Measurements from ENCODE around the gene FOXN1.
"Not testable (repeated sequence)": the region's sequence is repeated elsewhere in the genome, so short reads cannot be mapped to it uniquely, and the experiment has no call there.

The FOXN1 gene

DNA sequence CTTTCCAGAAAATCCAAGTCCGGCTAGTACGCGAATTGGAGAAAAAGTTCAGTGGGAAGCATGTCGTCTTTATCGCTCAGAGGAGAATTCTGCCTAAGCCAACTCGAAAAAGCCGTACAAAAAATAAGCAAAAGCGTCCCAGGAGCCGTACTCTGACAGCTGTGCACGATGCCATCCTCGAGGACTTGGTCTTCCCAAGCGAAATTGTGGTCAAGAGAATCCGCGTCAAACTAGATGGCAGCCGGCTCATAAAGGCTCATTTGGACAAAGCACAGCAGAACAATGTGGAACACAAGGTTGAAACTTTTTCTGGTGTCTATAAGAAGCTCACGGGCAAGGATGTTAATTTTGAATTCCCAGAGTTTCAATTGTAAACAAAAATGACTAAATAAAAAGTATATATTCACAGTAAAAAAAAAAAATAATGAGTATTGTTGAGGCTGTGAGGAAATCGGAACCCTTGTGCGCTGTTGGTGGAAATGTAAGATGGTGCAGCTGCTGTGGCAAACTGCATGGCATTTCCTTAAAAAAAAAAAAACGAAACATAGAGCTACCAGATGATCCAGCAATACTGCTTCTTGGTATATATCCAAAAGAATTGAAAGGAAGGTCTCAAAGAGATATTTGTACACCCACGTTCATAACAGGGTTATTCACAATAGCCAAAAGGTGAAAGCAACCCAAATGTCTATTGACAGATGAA, 38.0 kb upstream of the FOXN1 start:
- H3K27ac ChIP-seq (ENCODE audit: insufficient read depth in 1 of 2, low read depth in 1 of 2, low read length in 2 of 2, poor library complexity in 1 of 2, severe bottlenecking in 2 of 2); H3K9me3 ChIP-seq (ENCODE audit: control extremely low read depth in 1 of 5, control insufficient read depth in 4 of 5, insufficient read depth in 2 of 5, low read depth in 1 of 5, low read length in 4 of 5); H3K4me3 ChIP-seq (ENCODE audit: control insufficient read depth in 1 of 7, extremely low read depth in 1 of 7, insufficient read depth in 4 of 7, low read depth in 2 of 7, low read length in 6 of 7); H3K36me3 ChIP-seq (ENCODE audit: control insufficient read depth in 4 of 4, insufficient read depth in 4 of 4, low read length in 3 of 4); CTCF ChIA-PET; POLR2A ChIA-PET: not testable (repeated sequence)
- Histone ChIP-seq H3K4me1 (ENCODE audit: control extremely low read depth in 1 of 4, control insufficient read depth in 4 of 4, insufficient read depth in 4 of 4, low read length in 3 of 4) (peaks cover 0 to 25% (median 16%) of the 10 kb centered on the region in 4 experiments), H3K27me3 (replicated peaks in 2 of 5; ENCODE audit: control insufficient read depth in 4 of 5, insufficient read depth in 5 of 5, low read length in 4 of 5) (peaks cover 0 to 13% (median 0%) of the 10 kb centered on the region in 5 experiments)
- 97% methylated on average over 11 of the region's 20 CpGs for WGBS (ENCODE audit: insufficient coverage)
- peak in 1 of 3 donors; percentile 16 for DNase-seq

DNA sequence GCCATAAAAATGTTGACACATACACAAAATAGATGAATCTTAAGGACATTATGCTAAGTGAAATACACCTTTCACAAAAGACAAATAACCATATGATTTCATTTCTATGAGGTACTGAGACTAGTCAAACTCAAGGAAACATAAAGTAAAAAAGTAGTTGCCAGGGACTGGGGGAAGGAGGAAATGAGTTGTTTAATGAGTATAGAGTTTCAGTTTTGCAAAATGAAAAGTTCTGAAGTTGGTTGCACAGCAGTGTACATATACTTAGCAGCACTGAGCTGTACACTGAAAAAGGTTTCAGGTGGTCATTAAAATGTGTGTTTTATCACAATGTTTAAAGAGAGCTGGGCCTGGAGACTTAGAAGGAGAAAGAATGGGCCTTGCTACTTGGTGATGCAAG, 37.4 kb upstream of the FOXN1 start:
- no peaks in the 10 kb centered on the region for H3K9me3 ChIP-seq (ENCODE audit: control extremely low read depth in 1 of 5, control insufficient read depth in 4 of 5, insufficient read depth in 2 of 5, low read depth in 1 of 5, low read length in 4 of 5)
- no peak for DNase-seq
- H3K4me3 ChIP-seq (ENCODE audit: control insufficient read depth in 1 of 7, extremely low read depth in 1 of 7, insufficient read depth in 4 of 7, low read depth in 2 of 7, low read length in 6 of 7): no peak overlapping the region
- peaks cover 0 to 25% (median 16%) of the 10 kb centered on the region in 4 experiments for H3K4me1 ChIP-seq (ENCODE audit: control extremely low read depth in 1 of 4, control insufficient read depth in 4 of 4, insufficient read depth in 4 of 4, low read length in 3 of 4)
- H3K27ac ChIP-seq (ENCODE audit: insufficient read depth in 1 of 2, low read depth in 1 of 2, low read length in 2 of 2, poor library complexity in 1 of 2, severe bottlenecking in 2 of 2): no peak overlapping the region
- ChIA-PET POLR2A (no interaction called here), CTCF (no interaction called here)
- H3K27me3 ChIP-seq (replicated peaks in 2 of 5; ENCODE audit: control insufficient read depth in 4 of 5, insufficient read depth in 5 of 5, low read length in 4 of 5): peaks cover 0 to 13% (median 0%) of the 10 kb centered on the region in 5 experiments
- no peaks in the 10 kb centered on the region for H3K36me3 ChIP-seq (ENCODE audit: control insufficient read depth in 4 of 4, insufficient read depth in 4 of 4, low read length in 3 of 4)

DNA sequence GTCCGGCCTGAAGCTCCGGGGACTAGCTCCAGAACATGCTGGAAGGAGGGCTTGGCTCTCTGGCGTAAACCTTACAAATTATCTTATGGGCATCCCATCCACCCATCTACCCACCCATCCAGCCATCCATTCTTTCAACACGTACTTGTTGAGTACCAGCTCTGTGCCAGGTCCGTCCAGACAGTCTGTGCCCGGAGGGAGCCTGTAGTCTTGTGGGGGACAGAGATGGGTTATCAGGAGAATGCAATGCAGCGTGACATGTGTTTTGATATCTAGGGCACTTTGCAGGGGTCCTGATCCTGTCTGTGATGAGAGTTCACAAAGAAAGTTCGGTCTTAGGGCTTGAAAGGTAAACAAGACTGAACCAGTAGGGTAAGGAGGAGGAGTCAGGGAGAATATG, 36.8 kb upstream of the FOXN1 start:
- H3K36me3 ChIP-seq (ENCODE audit: control insufficient read depth in 4 of 4, insufficient read depth in 4 of 4, low read length in 3 of 4): no peaks in the 10 kb centered on the region
- no peak for DNase-seq
- H3K9me3 ChIP-seq (ENCODE audit: control extremely low read depth in 1 of 5, control insufficient read depth in 4 of 5, insufficient read depth in 2 of 5, low read depth in 1 of 5, low read length in 4 of 5): no peaks in the 10 kb centered on the region
- peaks cover 0 to 25% (median 16%) of the 10 kb centered on the region in 4 experiments for H3K4me1 ChIP-seq (ENCODE audit: control extremely low read depth in 1 of 4, control insufficient read depth in 4 of 4, insufficient read depth in 4 of 4, low read length in 3 of 4)
- no peak overlapping the region for H3K4me3 ChIP-seq (ENCODE audit: control insufficient read depth in 1 of 7, extremely low read depth in 1 of 7, insufficient read depth in 4 of 7, low read depth in 2 of 7, low read length in 6 of 7)
- 100% methylated on average over 7 of the region's 8 CpGs for WGBS (ENCODE audit: insufficient coverage)
- CTCF ChIA-PET: no interaction called here
- peaks cover 0 to 10% (median 0%) of the 10 kb centered on the region in 5 experiments for H3K27me3 ChIP-seq (replicated peaks in 2 of 5; ENCODE audit: control insufficient read depth in 4 of 5, insufficient read depth in 5 of 5, low read length in 4 of 5)
- POLR2A ChIA-PET: interaction anchor here (0.7 kb wide), 1 partner anchor 12 kb away, joined by 3 read pairs; no protein-coding TSS in a partner anchor
- H3K27ac ChIP-seq (ENCODE audit: insufficient read depth in 1 of 2, low read depth in 1 of 2, low read length in 2 of 2, poor library complexity in 1 of 2, severe bottlenecking in 2 of 2): no peak overlapping the region

DNA sequence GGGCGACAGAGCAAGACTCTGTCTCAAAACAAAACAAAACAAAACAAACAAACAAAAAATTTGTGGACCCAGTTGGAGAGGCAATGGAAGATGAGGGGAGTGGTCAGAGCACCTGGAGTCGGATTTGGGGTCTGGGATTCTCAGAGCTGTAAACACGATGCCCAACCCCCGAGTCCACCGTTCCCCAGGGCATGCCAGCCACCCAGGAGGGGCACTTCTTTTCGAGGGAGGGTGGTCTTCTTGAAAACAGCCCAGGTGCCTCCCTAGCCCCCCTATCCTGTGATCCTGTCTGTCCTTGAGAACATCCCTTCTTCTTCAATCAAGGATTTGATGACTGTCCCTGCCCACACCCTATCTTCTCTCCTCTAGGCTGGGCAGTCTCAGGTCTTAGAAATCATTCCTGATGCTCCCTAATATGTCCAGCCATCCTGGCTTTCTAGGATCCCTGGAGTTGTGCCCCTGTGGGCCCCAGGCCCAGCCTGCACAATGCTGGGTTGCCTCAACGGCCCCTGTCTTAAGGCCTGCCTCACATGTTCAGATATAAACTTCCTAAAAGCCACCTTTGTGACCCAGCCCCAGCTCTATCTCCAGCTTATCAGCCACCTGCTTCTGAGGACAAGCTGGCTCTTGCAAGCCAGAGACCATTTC, 35.8 kb upstream of the FOXN1 start:
- DNase-seq: peak in 1 of 3 donors; percentile 19
- POLR2A ChIA-PET: interaction anchor here (0.7 kb wide), 1 partner anchor 11 kb away, joined by 3 read pairs; no protein-coding TSS in a partner anchor

DNA sequence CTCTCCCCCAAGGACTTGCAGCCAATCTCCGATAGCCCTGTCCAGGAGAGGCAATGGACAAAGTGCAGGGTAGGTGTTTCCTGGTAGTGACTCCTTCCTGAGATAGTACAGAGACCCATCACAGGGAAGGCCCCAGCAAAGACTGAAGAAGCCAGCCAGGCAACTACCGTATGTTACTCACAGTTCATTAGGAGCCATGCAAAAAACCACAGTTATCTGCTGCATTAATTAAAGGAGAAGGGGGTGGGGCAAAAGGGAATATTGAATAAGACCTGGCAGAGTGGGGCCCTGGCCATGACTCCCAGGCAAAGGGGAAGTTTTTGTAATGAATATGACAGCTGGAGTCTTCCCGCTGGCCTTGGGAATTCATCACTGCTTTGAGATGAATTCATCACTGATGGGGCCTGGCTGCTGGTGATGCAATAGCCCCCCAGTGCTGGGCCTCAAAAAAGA, 35.2 kb upstream of the FOXN1 start:
- WGBS (ENCODE audit: insufficient coverage): 100% methylated on average over 1 of the region's 3 CpGs
- Histone ChIP-seq H3K27me3 (replicated peaks in 2 of 5; ENCODE audit: control insufficient read depth in 4 of 5, insufficient read depth in 5 of 5, low read length in 4 of 5) (peaks cover 0 to 3% (median 0%) of the 10 kb centered on the region in 5 experiments), H3K4me3 (ENCODE audit: control insufficient read depth in 1 of 7, extremely low read depth in 1 of 7, insufficient read depth in 4 of 7, low read depth in 2 of 7, low read length in 6 of 7) (no peak overlapping the region), H3K4me1 (ENCODE audit: control extremely low read depth in 1 of 4, control insufficient read depth in 4 of 4, insufficient read depth in 4 of 4, low read length in 3 of 4) (peaks cover 0 to 36% (median 22%) of the 10 kb centered on the region in 4 experiments), H3K27ac (ENCODE audit: insufficient read depth in 1 of 2, low read depth in 1 of 2, low read length in 2 of 2, poor library complexity in 1 of 2, severe bottlenecking in 2 of 2) (no peak overlapping the region), H3K9me3 (ENCODE audit: control extremely low read depth in 1 of 5, control insufficient read depth in 4 of 5, insufficient read depth in 2 of 5, low read depth in 1 of 5, low read length in 4 of 5) (no peaks in the 10 kb centered on the region), H3K36me3 (ENCODE audit: control insufficient read depth in 4 of 4, insufficient read depth in 4 of 4, low read length in 3 of 4) (no peaks in the 10 kb centered on the region)
- ChIA-PET POLR2A (no interaction called here), CTCF (no interaction called here)
- no peak for DNase-seq

More for the DNA sequence above, 35.8 kb upstream of the FOXN1 start:
- Histone ChIP-seq H3K4me1 (ENCODE audit: control extremely low read depth in 1 of 4, control insufficient read depth in 4 of 4, insufficient read depth in 4 of 4, low read length in 3 of 4) (peaks cover 0 to 32% (median 20%) of the 10 kb centered on the region in 4 experiments), H3K9me3 (ENCODE audit: control extremely low read depth in 1 of 5, control insufficient read depth in 4 of 5, insufficient read depth in 2 of 5, low read depth in 1 of 5, low read length in 4 of 5) (no peaks in the 10 kb centered on the region), H3K4me3 (ENCODE audit: control insufficient read depth in 1 of 7, extremely low read depth in 1 of 7, insufficient read depth in 4 of 7, low read depth in 2 of 7, low read length in 6 of 7) (no peak overlapping the region), H3K27me3 (replicated peaks in 2 of 5; ENCODE audit: control insufficient read depth in 4 of 5, insufficient read depth in 5 of 5, low read length in 4 of 5) (peaks cover 0 to 8% (median 0%) of the 10 kb centered on the region in 5 experiments), H3K36me3 (ENCODE audit: control insufficient read depth in 4 of 4, insufficient read depth in 4 of 4, low read length in 3 of 4) (no peaks in the 10 kb centered on the region), H3K27ac (ENCODE audit: insufficient read depth in 1 of 2, low read depth in 1 of 2, low read length in 2 of 2, poor library complexity in 1 of 2, severe bottlenecking in 2 of 2) (no peak overlapping the region)
- 96% methylated on average over 6 of the region's 7 CpGs for WGBS (ENCODE audit: insufficient coverage)
- CTCF ChIA-PET: no interaction called here

DNA sequence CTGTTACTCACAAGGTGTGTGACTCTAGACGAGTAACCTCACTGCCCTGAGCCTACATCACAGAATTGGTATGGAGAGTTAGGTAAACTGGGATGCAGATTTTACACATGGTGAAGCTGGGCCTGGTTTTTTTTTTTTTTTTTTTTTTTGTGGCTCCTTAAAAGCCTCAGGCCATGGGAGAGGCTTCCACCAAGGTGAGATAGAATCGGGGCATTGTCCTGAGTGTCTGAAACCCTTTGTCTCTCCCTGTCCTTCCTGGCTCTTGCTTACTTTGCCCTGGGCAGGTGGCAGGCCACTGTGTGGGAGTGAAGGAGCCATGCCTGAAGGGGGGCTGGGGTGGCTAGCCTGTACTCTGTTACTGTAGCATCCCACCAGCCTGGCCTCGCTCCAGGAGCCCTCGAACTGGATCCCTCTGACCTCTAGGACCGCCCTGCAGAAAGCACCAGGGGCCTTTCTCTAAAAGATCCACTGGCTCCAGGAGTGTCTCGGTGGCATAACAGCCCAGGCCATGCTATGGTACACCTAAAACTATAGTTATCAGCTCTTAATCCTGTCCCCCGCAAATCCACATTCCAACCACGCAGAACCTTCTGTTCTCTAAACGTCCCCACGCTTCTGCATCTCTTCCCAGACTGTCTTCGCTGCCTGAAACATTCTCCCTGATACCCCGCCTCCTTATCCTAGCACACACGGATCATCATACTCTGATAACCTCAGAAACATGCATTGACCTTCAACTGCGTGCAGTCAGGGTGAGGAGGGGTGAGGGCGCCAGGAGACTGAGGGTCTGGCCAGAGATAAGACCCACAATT, 34.4 kb upstream of the FOXN1 start:
- Histone ChIP-seq H3K9me3 (ENCODE audit: control extremely low read depth in 1 of 5, control insufficient read depth in 4 of 5, insufficient read depth in 2 of 5, low read depth in 1 of 5, low read length in 4 of 5) (no peaks in the 10 kb centered on the region), H3K36me3 (ENCODE audit: control insufficient read depth in 4 of 4, insufficient read depth in 4 of 4, low read length in 3 of 4) (no peaks in the 10 kb centered on the region), H3K4me1 (ENCODE audit: control extremely low read depth in 1 of 4, control insufficient read depth in 4 of 4, insufficient read depth in 4 of 4, low read length in 3 of 4) (peaks cover 0 to 29% (median 19%) of the 10 kb centered on the region in 4 experiments), H3K27me3 (replicated peaks in 2 of 5; ENCODE audit: control insufficient read depth in 4 of 5, insufficient read depth in 5 of 5, low read length in 4 of 5) (peaks cover 0 to under 1% (median 0%) of the 10 kb centered on the region in 5 experiments), H3K27ac (ENCODE audit: insufficient read depth in 1 of 2, low read depth in 1 of 2, low read length in 2 of 2, poor library complexity in 1 of 2, severe bottlenecking in 2 of 2) (no peak overlapping the region), H3K4me3 (ENCODE audit: control insufficient read depth in 1 of 7, extremely low read depth in 1 of 7, insufficient read depth in 4 of 7, low read depth in 2 of 7, low read length in 6 of 7) (no peak overlapping the region)
- DNase-seq: no peak
- ChIA-PET POLR2A (no interaction called here), CTCF (no interaction called here)
- WGBS (ENCODE audit: insufficient coverage): 97% methylated on average over 10 of the region's 15 CpGs
